T-helper 9 cell (primary cell): ENCODE measurements around the gene SIDT1.

ENCODE experiments used
- DNase-seq: peaks from one replicate; pipeline ENCODE4 v3.0.0-alpha.2; 2020
- total RNA-seq, 2 donors: gene quantifications; one replicate each; lab custom pipeline; 2026; lab: John Stamatoyannopoulos, UW

The SIDT1 gene
- total RNA-seq = 43.0 to 45.7 reads per million in 2 donors

DNA sequence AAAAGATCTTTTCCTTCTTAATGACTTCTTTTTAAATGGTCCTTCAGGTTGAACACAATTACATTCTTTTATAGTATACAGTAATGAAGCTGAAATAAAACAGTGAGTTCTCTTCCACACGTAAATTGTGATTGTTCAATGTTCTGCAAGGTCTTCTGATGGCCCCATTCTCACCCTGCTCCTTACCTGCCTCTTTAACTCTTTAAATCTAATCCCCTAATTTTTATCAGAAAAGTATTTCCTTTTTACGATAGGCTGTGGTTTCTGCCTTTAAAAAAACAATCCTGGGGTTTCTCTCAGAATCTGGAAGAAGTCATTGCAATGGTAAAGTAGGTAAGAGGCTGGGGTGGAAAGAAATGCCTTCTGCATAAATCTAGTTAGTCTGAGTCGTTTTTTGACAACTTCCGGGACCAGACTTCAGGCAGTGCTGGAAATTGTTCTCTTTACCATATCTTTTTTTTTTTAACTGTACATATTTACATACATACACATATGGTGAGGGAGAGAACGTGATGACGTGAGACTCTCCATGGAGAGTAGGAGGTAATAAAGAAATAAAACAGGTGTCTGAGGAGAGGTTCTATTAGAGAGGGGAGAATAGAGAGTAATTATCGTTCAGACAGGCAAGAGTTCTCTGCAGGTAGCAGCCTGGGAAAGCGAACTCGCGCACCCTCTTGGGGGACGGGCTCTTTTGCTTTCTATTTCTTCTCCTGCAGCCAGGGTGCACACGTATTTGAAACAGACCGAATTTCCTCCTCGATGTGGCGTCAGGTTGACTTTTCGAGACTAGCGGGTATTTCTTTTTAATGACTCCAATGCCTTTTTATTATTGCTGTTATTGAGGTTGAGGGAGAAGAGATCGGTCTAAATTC is at the start of gene SIDT1:
TSS of gene SIDT1 (plus strand) at position 730 of the 872 bp plus-strand sequence. CDS start 467 bp downstream, outside the sequence.
- peak; percentile 50 for DNase-seq

DNA sequence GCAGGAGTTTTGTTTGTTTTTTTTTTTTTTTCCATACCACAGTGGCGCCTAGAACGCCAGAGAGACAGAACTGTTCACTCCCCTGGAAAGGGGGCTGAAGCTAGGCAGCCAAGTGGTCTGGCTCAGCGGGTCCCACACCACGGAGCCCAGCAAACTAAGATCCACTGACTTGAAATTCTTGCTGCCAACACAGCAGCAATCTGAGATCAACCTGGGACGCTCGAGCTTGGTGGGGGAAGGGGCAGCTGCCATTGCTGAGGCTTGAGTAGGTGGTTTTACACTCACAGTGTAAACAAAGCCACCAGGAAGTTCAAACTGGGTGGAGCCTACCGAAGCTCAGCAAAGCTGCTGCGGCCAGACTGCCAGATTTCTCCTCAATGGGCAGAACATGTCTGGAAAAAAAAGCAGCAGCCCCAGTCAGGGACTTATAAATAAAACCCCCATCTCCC is 47.2 kb upstream of the SIDT1 start:
- DNase-seq = peak; percentile 12

- DNase-seq = peak; percentile 14
Observed at GRCh38 chr3:113495035-113495434, 37.3 kb upstream of the SIDT1 start.

- no peak for DNase-seq
Observed at GRCh38 chr3:113496924-113497323, 35.4 kb upstream of the SIDT1 start.

- DNase-seq = no peak
Observed at GRCh38 chr3:113498221-113499005, 33.9 kb upstream of the SIDT1 start.

GRCh38 chr3:113499081-113499480 is 33.3 kb upstream of the SIDT1 start:
- no peak for DNase-seq

DNA sequence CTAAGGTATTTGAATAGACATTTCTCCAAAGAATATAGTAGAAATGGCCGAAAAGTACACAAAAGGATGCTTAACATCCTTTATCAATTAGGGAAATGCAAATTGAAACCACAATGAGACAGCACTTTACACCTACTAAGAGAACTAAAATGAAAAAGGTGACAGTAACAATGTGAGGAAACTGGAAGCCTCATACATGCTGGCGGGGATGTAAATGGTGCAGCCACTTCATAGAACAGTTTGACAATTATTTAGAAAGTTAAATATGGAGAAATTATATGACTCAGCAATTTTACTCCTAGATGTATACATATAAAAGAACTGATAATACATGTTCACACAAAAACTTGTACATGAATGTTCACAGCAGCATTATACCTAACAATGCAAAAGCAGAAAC is 30.8 kb upstream of the SIDT1 start:
- DNase-seq = no peak

DNA sequence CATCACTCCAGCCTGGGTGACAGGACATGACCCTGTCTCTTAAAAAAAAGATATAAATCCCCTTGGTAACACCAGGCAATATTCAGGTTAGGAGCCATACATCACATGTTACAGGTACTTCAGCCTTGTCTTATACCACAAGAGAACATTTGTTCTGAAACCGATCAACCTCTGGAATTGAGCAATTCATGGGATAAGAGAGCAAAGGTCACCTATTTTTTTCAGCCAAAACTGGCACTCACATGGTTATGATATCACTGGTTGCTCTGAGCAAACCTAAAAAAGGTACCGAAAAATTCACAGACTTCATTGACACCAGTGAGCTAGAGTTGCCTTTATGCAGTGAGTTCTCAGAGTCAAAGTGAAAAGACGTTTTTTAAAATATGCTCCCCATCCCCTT is 26.5 kb upstream of the SIDT1 start:
- DNase-seq = no peak

DNA sequence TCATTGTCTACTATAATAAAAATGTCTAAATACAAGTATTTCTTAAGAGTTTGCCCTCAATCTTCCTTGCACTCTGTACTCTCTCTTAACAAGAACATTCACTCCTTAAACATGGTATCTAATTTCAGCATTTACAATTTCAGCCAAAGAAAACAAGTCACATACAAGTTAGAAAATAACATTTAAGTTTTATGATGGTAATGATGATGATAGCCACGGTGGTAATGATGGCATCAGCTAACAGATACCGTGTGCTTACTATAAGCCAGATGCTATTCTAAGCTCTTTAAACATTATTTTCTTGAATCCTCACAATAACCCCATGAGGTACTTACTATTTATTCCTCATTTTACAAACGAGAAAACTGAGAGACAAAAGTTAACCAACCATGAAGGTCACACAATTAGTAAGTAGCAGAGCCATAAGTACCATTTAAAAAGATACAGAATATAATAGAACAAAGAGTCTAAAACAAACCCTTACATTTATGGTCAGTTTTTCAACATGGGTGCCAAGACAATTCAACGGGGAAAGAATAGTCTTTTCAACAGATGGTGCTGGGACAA is 24.8 kb upstream of the SIDT1 start:
- DNase-seq = no peak

DNA sequence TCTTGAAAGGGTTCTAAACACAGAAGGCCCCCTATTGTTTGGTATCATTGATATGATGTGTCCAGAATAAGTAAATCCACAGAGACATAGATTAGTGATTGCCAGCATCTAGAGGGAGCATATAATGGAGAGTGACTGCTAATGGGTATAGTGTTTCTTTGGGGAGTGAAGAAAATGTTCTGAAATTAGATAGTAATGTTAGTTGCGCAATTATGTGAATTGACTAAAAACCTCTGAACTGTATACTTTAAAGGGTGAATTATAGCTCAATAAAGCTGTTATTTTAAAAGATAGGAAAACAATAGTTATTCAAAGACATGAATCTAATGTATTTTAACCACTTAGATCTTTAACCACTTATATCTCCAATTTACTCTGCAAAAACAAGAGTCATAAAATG is 23.4 kb upstream of the SIDT1 start:
- no peak for DNase-seq

- no peak for DNase-seq
Observed at GRCh38 chr3:113514265-113514769, 18.0 kb upstream of the SIDT1 start.

- no peak for DNase-seq
Observed at GRCh38 chr3:113516115-113516505, 16.2 kb upstream of the SIDT1 start.

DNA sequence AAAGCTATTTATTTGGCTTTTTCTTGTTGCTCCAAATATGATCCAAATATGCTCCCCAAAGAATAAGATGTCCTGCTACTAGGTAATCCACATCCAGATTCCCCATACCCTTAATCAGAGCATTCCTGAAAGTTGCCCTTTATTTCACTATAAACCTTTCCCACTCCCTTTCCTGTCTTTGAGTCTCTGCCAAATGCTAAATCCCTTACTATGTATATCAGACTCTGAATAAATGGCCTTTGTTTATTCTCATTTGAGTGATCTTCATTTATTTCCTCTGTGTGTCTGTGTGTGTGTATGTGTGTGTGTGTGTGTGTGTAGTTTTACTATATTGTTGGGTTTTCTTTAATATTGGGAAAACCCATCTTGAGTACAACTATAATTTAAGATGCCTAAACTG is 10.4 kb upstream of the SIDT1 start:
- DNase-seq = no peak

DNA sequence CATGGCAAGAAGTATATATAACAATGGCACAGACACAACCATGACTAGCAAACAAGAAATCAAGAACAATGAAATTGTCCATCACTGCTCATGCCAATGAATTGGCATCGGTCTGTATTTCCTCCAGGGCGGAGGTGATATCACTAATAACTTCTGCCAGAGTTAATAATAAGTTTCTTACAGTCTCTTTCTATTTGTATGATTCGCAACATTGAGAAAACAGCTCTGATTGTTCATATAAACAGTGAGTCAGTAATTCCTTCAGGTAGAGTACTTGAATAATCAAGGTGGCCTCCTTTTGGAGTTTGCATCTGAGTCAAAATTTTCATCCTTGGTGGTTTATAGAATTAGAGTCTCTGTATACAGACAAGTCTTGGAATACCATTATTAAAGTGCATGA is 9.1 kb upstream of the SIDT1 start:
- no peak for DNase-seq

- peak; percentile 42 for DNase-seq
Observed at GRCh38 chr3:113532698-113533533, 561 bp downstream of the SIDT1 start.

GRCh38 chr3:113533534-113533892 is 1.2 kb downstream of the SIDT1 start:
- peak; percentile 9 for DNase-seq

DNA sequence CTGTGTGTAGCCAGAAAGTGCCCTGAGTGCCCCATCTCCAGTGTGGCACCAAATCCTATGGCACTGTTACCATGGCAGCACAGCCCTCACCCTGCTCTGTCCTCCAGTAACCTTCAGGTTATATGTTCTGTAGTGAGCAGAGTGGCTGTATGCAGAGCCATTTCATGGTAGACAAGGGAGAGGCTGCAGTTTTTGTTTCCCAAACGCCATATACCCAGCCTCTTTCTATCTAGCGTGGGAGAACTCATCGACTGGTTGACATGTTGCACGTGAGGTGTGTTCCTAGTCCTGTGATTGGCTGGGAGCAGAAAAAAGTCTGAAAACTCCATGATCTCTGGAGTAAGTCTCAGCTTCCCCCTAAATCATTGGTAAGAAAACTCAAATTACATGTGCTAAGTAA is 2.0 kb downstream of the SIDT1 start:
- no peak for DNase-seq

GRCh38 chr3:113535898-113536297 is 3.5 kb downstream of the SIDT1 start:
- DNase-seq = no peak

GRCh38 chr3:113536627-113537101 is 4.3 kb downstream of the SIDT1 start:
- DNase-seq = no peak

- no peak for DNase-seq
Observed at GRCh38 chr3:113537155-113537554, 4.8 kb downstream of the SIDT1 start.

GRCh38 chr3:113541519-113541918 is 9.2 kb downstream of the SIDT1 start:
- no peak for DNase-seq

GRCh38 chr3:113545594-113545993 is 13.2 kb downstream of the SIDT1 start:
- DNase-seq = no peak
